GM21360 (cell line): ENCODE results near the gene LENEP.
A peak's percentile ranks its signal among the peaks of the same experiment; 100 is the strongest.

Experiments used
- ATAC-seq: cut with Tn5 transposase; IDR thresholded peaks from one replicate; pipeline ENCODE4 v1.9.1; 2021; ENCODE audit warnings: mild to moderate bottlenecking, moderate library complexity; ENCODE audit not compliant: unreplicated experiment

LENEP gene

DNA sequence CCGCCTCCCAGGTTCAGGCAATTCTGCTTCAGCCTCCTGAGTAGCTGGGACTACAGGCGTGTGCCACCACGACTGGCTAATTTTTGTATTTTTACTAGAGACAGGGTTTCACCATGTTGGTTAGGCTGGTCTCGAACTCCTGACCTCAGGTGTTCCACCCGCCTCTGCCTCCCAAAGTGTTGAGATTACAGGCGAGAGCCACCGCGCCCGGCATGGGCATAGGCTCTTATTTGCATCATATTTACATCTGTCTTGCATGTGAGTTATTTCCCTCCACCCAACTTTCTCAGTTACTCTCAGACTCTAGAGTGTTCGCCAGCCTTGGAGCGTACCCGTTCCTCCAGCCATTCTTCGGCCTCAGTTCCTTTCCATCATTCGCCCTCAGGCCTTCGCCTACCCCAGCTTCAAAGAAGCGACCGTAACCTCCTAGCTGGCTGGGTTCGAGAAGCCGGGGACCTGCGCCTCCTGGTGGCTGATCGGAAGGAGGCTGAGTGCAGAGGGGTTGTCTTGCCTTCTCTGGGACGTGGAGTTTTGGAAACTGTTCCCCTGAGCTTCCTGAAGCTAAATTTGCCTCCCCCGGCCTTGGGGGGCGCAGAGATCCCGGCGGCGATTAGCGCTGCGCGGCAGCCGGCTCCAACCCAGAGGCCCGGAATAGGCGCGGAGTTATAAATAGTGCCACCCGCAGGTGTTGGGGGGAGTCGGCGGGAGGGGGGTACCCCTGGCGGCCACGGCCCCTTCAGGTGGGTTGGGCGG lies 5.6 kb downstream of the LENEP start:
- no peak for ATAC-seq

DNA sequence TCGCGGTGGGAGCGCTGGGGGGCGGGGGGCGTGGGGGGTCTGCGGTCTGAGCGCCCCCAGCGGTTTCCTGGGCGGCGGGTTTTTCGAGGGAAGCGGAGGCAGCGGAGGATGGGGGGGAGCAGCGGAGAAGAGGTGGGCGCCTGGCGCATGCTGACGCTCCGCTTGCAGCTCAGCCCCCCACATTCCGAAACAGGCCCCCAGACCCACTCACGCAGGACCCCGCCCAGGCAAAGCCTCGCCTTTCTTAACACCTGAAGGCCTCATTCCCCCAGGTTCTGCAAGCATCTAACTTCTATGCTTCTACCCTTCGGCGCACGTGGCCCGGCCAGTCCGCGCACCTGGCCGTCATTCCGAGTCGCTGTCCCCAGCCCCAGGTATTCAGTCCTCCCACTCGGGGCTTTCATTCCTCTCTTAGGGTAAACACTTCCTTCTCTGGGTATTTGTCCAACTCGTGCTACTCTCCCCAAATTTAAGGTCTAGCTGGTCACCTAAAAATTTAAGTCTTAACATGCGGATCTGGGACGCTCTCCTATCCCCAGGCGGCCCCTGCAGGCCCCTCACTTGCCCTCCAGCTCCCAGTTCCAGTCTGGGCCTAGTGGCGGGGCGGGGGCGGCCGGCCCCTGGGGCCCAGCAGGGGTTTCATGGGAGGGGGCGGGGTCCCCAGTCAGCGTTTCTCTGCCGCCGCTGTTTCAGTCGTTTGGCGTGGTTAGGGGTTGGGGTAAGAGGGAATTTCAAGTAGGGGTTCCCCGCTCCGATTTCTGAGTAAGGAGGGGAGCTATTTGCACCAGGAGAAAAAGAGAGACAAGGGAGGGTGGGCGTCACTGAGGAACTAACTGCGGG lies 6.4 kb downstream of the LENEP start:
- ATAC-seq: no peak

- no peak for ATAC-seq
Measured at GRCh38 chr1:155000411-155000725, 7.0 kb downstream of the LENEP start.

GRCh38 chr1:155000726-155001424 lies 7.5 kb downstream of the LENEP start:
- no peak for ATAC-seq

DNA sequence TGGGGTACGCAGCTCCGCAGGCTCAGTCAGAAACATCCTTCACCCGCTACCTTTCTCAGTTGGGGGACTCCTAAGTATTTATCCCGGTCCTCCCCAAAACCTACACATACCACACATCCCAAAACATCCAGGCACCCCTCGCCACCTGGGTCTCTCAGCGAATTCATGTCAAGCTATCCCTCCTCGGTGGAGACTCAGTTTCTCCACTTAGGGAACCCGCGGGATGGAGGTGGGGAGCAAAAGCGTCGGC lies 8.0 kb downstream of the LENEP start:
- no peak for ATAC-seq

DNA sequence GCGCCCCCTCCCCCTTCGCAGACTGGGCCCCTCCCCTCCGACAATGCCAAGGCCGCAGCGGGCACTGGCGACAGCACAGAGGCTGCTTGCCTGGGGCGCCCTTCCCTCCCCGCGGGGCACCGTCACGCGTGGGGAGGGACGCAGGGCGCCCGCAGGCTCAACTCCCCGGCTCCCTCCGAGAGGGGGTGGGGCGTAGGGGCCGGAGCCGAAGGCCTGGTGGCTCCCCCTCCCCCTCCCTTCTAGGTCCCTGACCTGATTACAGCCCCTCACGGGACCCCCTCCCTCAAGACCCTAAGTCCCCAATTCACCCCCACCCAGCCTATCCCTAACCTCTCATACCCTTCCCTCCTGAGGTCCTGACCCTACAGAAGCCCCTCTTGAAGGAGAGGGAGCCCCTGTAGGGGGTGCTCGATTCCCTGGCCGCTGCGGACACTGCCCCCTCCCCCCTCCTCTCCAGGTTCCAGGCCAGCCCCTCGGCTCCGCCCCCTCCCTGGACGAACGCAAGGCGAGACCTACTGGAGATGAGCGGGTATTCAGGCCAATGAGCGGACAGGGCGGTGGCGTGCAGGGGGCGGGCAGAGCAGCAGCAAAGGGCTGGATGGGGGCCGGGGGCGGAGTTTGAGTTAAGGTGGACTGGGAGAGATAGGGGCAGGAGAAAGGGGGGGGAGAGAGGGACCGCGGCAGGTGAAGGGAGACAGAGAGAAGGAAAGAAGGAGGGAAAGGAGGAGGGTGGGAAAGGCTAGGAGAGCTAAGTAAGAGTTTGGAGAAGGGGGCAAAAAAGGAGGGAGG lies 8.5 kb downstream of the LENEP start:
- peak; percentile 36 for ATAC-seq

- ATAC-seq: no peak
Measured at GRCh38 chr1:155002464-155003226, 9.3 kb downstream of the LENEP start, which contains the start of gene ZBTB7B. ZBTB7B (plus strand) TSS chr1:155002802; CDS start chr1:155014661, 11,859 bp downstream.

GRCh38 chr1:155003227-155003765 lies 9.9 kb downstream of the LENEP start:
- no peak for ATAC-seq

- no peak for ATAC-seq
Measured at GRCh38 chr1:155003766-155004351, 10.5 kb downstream of the LENEP start.

DNA sequence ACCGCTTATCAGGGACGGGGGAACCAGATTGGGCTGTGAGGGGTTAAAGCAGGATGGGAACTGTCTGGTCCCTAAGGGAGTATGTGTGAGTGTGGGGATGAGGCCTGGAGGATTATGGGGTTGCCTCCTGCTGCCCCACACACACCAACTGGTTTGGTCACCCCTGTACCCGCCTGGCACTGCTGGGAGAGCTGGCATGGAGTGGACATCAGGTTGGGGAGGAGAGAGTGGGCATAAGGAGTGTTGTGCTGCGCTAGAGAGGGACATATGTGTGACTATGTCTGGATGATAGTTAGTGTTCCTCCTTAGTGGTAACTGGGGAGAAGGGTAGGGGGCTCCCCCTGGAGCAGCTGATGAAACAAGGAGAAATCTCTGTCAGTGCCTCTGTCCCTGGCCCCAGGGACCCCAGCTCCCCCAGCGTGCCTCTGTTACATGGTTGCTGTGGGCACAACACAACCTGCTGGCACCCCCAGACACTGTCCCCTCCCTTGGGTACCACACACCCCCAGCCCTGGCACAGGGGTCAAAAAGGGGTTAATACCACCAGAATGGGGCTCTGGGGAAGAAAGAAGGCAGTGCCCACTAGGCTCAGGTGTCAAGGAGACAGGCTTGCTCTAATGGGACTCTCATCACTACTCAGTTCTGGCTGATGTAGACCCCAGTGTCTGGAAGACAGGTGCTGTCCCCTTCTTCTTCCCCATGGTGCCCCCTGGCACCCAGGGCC lies 11.1 kb downstream of the LENEP start:
- no peak for ATAC-seq

- ATAC-seq: no peak
Measured at GRCh38 chr1:155005076-155006011, 12.0 kb downstream of the LENEP start.

GRCh38 chr1:155006601-155007101 lies 13.3 kb downstream of the LENEP start:
- ATAC-seq: no peak

DNA sequence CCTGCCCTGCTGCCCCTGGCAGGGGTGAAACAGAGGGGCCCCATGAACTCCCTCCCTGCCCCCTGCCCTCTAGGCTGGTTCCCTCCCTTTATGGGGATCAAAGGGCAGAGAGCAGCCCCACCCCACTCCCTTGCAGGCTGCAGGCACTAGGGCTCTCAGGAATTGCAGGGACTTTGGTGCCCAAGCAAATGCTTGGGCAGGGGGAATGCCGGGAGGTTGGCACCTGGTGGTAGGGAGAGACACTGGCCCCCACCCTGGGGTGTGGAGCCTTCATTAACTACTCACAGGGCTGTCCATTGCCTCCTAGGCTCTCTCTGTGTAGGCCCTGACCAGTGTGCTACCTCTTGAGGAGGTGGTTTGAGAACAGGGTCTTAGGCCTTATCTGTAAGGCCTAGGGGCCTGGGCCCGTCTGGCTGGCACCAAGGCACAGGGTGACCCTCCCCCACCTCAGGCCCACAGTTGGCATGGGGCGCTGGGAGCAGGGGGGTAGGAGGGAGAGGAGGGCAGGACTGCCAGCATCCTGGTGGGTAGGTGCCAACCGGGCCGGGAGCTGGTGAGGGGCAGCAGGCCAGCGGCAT lies 14.0 kb downstream of the LENEP start:
- no peak for ATAC-seq

DNA sequence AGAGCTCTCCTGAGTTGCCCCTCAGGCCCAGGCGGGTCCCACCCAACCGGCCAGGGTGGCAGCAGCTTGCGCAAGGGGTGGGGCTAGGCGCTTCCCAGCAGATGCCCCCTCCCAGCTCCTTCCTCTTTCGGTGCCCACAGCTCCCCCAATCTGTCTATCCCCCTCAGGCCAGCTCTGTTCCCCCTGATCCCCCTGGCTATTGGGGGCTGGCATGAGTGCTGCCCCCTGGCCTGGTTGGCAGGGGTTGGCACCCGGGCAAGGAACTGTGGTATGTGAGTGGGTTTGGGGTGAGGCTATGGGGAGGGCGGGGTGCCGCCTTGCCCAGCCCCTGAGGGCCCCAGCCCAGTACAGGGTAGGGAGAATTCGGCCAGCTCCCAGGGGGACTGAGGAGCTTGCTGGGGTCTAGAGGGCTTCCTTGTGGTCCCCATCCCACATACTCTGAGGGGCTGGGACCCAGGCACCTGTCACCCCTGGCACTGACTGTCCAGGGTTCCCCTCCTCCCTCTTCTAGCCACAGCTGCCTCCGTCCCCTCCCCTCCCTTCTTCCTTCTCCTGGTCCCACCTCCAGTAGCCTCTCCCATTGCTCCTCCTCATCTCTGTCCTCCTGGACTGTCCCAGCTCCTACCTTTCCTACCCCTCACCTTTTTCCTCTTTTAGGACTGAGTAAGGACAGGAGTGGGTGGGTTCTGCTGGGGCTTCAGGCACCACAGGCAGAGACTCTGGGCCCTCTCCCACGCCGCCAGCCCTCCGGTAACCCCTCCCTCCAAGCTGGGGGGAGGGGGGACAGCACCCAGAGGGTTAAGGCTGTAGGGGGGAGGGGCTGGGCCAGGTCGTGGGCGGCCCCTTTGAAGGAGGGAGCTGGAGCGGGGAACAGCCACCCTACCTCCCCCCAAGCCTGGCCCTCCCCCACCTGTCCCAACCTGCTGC lies 14.9 kb downstream of the LENEP start:
- ATAC-seq: no peak

- no peak for ATAC-seq
Measured at GRCh38 chr1:155009221-155009711, 15.9 kb downstream of the LENEP start.

- no peak for ATAC-seq
Measured at GRCh38 chr1:155009742-155010141, 16.4 kb downstream of the LENEP start.
